A673 (cell line): ENCODE results near the gene CCNK. TPM values are rescaled to one million over a fixed set of nuclear protein-coding genes. Genes with fewer than 3 reads are reported as not detected.

Experiments used
- BruUV-seq: library from RNA; stranded (reverse); fragments of 400-500 nt; replicated peaks from 2 replicates; lab custom pipeline; 2021; lab: Mats Ljungman, UMichigan
- CTCF ChIA-PET: fragments of 300-600 bp; sonication (Branson Sonifier 250); formaldehyde crosslinking; loops from one replicate; lab custom pipeline; 2022; ENCODE audit warnings: antibody characterized with exemption; lab: Charles Lee
- POLR2A ChIA-PET: fragments of 300-600 bp; sonication (Branson Sonifier 250); formaldehyde crosslinking; loops from one replicate; lab custom pipeline; 2022; ENCODE audit warnings: antibody characterized with exemption; ENCODE audit not compliant: low non-redundant PET; lab: Charles Lee
- DNase-seq: peaks from one replicate; pipeline ENCODE4 v3.0.0-alpha.2; 2015; ENCODE audit warnings: low spot score
- H3K27ac ChIP-seq: fragments of 200-600 bp; sonication (generic); 2 replicates; pipeline ENCODE4 v1.5.1; 2016; ENCODE audit warnings: mixed run types, low read depth, mild to moderate bottlenecking, mixed read lengths, antibody characterized with exemption, low read length; ENCODE audit not compliant: poor library complexity, severe bottlenecking
- H3K27me3 ChIP-seq: fragments of 200-600 bp; sonication (generic); replicated peaks from 2 replicates; pipeline ENCODE4 v1.6.1; 2017; ENCODE audit warnings: mixed run types, low read depth, mild to moderate bottlenecking, mixed read lengths, antibody characterized with exemption, low read length; ENCODE audit not compliant: insufficient read depth, poor library complexity
- H3K36me3 ChIP-seq: fragments of 200-600 bp; sonication (generic); 2 replicates; pipeline ENCODE4 v1.6.1; 2016; ENCODE audit warnings: mixed run types, mild to moderate bottlenecking, mixed read lengths, antibody characterized with exemption, low read length; ENCODE audit not compliant: insufficient read depth, poor library complexity, severe bottlenecking
- H3K4me1 ChIP-seq: fragments of 200-600 bp; sonication (generic); 2 replicates; pipeline ENCODE4 v1.6.1; 2017; ENCODE audit warnings: mixed run types, mild to moderate bottlenecking, mixed read lengths, antibody characterized with exemption, low read length; ENCODE audit not compliant: insufficient read depth, poor library complexity, severe bottlenecking
- H3K4me3 ChIP-seq: fragments of 200-600 bp; sonication (generic); 2 replicates; pipeline ENCODE4 v1.5.1; 2016; ENCODE audit warnings: low read depth, mixed run types, mild to moderate bottlenecking, mixed read lengths, low read length; ENCODE audit not compliant: poor library complexity, severe bottlenecking
- H3K9me3 ChIP-seq: fragments of 200-600 bp; sonication (generic); 2 replicates; pipeline ENCODE4 v1.6.1; 2016; ENCODE audit warnings: mixed run types, low read depth, mild to moderate bottlenecking, mixed read lengths, antibody characterized with exemption, low read length; ENCODE audit not compliant: poor library complexity, severe bottlenecking
- CTCF ChIP-seq: fragments of 300-800, 200-600 bp; sonication (generic); conservative IDR thresholded peaks from 2 replicates; pipeline ENCODE4 v1.5.1; 2017; ENCODE audit warnings: low read depth, mild to moderate bottlenecking, antibody characterized with exemption, low read length, moderate library complexity, mixed read lengths
- EZH2 ChIP-seq: fragments of 200-600 bp; sonication (generic); IDR thresholded peaks from 2 replicates; pipeline ENCODE4 v1.6.1; 2017; ENCODE audit warnings: borderline replicate concordance, low read depth, mild to moderate bottlenecking, mixed read lengths, antibody characterized with exemption, low read length; ENCODE audit not compliant: poor library complexity, severe bottlenecking
- intact Hi-C: fragments of 100-400 bp; cut with micrococcal nuclease; formaldehyde crosslinking; loops from one replicate; pipeline ENCODE4 v1.10.0; 2022; ENCODE audit not compliant: unreplicated experiment
- total RNA-seq: library from RNA; stranded (reverse); gene quantifications from 2 replicates; pipeline ENCODE4 v1.2.3, GENCODE V29; 2021

Gene CCNK
- total RNA-seq, 1 experiment from 2014 or later, result 88.0 TPM

- Histone ChIP-seq H3K27ac (no peak overlapping the region), H3K4me3 (no peak overlapping the region), H3K4me1 (peaks cover 18% of the 10 kb centered on the region), H3K27me3 (no peaks in the 10 kb centered on the region), H3K36me3 (no peaks in the 10 kb centered on the region), H3K9me3 (no peaks in the 10 kb centered on the region)
- no TSS peak for BruUV-seq
- no peak for DNase-seq
- TF ChIP-seq EZH2 (no peak), CTCF (no peak)
- POLR2A ChIA-PET, result no interaction called here
- intact Hi-C loops, result no loop called here
- CTCF ChIA-PET, result no interaction called here
Observed at GRCh38 chr14:99550387-99550992, 69.3 kb downstream of the CCNK start.

- no peak overlapping the region for H3K27ac ChIP-seq
- no peak overlapping the region for H3K4me3 ChIP-seq
- no peaks in the 10 kb centered on the region for H3K36me3 ChIP-seq
- POLR2A ChIA-PET, result no interaction called here
- H3K4me1 ChIP-seq, result peaks cover 10% of the 10 kb centered on the region
- TF ChIP-seq CTCF, result no peak
- no peak for TF ChIP-seq EZH2
- CTCF ChIA-PET, result no interaction called here
- no TSS peak for BruUV-seq
- H3K27me3 ChIP-seq, result no peaks in the 10 kb centered on the region
- DNase-seq, result no peak
- H3K9me3 ChIP-seq, result no peaks in the 10 kb centered on the region
- intact Hi-C loops, result no loop called here
Observed at GRCh38 chr14:99551034-99551922, 70.1 kb downstream of the CCNK start.

GRCh38 chr14:99552021-99552553 lies 70.9 kb downstream of the CCNK start:
- Histone ChIP-seq H3K4me1 (peaks cover 6% of the 10 kb centered on the region), H3K4me3 (no peak overlapping the region), H3K36me3 (no peaks in the 10 kb centered on the region), H3K27me3 (no peaks in the 10 kb centered on the region), H3K27ac (no peak overlapping the region), H3K9me3 (no peaks in the 10 kb centered on the region)
- TF ChIP-seq EZH2, result no peak
- TF ChIP-seq CTCF, result no peak
- POLR2A ChIA-PET, result no interaction called here
- intact Hi-C loops, result no loop called here
- no TSS peak for BruUV-seq
- CTCF ChIA-PET, result no interaction called here
- no peak for DNase-seq
